Muscle layer of duodenum (tissue), 2 donors: ENCODE measurements around the gene TAOK2.

Source experiments
- H3K27ac ChIP-seq: one replicate; pipeline ENCODE4 v1.7.0; 2013; ENCODE audit warnings: mild to moderate bottlenecking, low read length
- H3K27me3 ChIP-seq: one replicate; pipeline ENCODE4 v1.7.0; 2013; ENCODE audit warnings: low read depth, mild to moderate bottlenecking, control low read depth, low read length
- H3K36me3 ChIP-seq, 2 donors: one replicate each; pipeline ENCODE4 v1.7.0; 2013; ENCODE audit warnings: low read length in 2 of 2, control low read depth in 1 of 2, mild to moderate bottlenecking in 1 of 2; ENCODE audit not compliant: insufficient read depth in 2 of 2, control insufficient read depth in 1 of 2
- H3K4me1 ChIP-seq, 2 donors: one replicate each; pipeline ENCODE4 v1.7.0; 2013; ENCODE audit warnings: low read length in 2 of 2, mild to moderate bottlenecking in 2 of 2, control low read depth in 1 of 2, moderate library complexity in 1 of 2; ENCODE audit not compliant: insufficient read depth in 2 of 2, control insufficient read depth in 1 of 2
- H3K4me3 ChIP-seq, 2 donors: one replicate each; pipeline ENCODE4 v1.7.0; 2013; ENCODE audit warnings: low read length in 2 of 2, low read depth in 1 of 2, mild to moderate bottlenecking in 1 of 2
- H3K9me3 ChIP-seq, 2 donors: one replicate each; pipeline ENCODE4 v1.7.0; 2013; ENCODE audit warnings: low read length in 2 of 2, control low read depth in 1 of 2, mild to moderate bottlenecking in 1 of 2; ENCODE audit not compliant: control insufficient read depth in 1 of 2
- donor health status: healthy.

The TAOK2 gene

DNA sequence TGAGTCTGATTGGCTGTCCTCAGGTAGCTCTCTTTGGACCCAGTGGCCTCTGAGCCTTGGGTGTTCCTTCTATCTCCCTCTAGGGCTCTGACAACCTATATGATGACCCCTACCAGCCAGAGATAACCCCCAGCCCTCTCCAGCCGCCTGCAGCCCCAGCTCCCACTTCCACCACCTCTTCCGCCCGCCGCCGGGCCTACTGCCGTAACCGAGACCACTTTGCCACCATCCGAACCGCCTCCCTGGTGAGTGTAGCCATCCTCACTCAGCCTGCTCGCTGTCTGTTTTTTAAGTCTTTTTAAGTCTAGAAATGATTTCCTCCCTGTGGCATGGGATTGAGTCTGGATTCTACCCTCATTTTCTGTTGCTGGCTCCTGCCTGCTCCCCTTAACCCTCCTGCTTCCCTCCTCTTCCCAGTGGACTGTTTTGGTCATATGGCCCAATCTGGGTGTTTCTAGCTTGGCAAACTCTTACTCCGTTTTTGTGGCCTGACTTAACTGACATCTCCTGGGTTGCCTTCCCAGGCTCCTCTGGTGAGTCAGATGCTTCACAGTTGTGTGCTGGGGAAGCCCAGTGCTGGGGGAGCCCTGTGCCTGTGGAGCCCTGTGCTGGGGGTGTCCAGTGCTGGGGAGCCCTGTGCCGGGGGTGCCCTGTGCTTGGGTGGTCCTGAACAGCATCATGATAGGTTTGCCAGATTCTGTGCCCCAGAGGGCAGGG is 9.9 kb downstream of the TAOK2 start:
- Histone ChIP-seq H3K27me3 (no peaks in the 10 kb centered on the region), H3K27ac (no peak overlapping the region), H3K4me1 (no peaks in the 10 kb centered on the region), H3K4me3 (no peak overlapping the region), H3K9me3 (no peaks in the 10 kb centered on the region), H3K36me3 (peaks cover 85 to 99% of the 10 kb centered on the region in 2 donors)

DNA sequence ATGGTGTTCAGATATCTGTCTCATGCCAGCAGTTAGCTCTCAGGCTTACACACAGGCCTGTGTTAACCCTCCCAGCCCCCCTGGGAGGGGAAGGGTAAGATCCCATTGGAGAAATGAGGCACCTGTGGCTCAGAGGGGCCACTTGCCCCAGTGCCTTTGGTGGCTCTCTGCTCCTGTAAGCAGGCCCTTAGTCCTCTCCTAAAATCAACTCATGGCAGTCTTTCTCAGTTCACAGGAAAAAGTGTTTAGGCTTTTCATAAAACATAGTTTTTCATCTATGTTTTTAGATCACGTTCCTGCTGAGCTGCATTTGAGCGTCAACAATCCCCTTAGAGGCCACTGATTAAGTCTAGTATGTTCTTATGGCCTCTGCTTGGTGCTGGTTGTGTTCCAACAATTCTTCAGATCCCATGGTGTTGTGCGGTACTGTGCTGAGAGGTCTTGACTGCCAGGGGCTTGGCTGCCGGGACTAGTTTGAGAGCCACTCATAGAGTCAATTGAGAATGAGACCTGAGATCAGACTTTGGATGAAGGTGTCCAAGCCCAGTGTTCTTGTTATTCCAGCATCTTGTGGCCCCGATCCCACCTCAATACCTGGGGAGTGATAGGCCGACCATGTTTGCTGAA is 10.6 kb downstream of the TAOK2 start:
- H3K27me3 ChIP-seq: no peaks in the 10 kb centered on the region
- peaks cover 79 to 98% of the 10 kb centered on the region in 2 donors for H3K36me3 ChIP-seq
- no peaks in the 10 kb centered on the region for H3K4me1 ChIP-seq
- H3K27ac ChIP-seq: no peak overlapping the region
- no peaks in the 10 kb centered on the region for H3K9me3 ChIP-seq
- no peak overlapping the region for H3K4me3 ChIP-seq

DNA sequence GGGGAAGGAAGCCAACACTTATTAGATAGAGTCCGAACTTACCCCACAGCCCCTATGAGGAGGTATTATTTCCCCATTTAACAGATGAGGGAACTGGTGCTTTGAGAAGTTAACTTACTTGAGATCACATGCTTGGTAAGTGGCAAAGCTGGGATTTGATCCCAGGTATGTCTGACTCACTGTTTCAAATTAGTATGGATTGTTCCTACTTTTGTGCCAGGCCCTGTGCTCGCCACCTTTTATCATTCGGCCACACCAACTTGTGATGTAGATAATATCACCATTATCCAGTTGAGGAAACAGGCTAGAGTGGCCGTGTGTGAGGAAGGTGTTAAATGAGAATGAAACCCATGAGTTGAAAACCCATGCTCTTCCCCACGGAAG is 11.1 kb downstream of the TAOK2 start:
- Histone ChIP-seq H3K27ac (no peak overlapping the region), H3K27me3 (no peaks in the 10 kb centered on the region), H3K4me1 (no peaks in the 10 kb centered on the region), H3K9me3 (no peaks in the 10 kb centered on the region), H3K36me3 (peaks cover 79 to 98% of the 10 kb centered on the region in 2 donors), H3K4me3 (no peak overlapping the region)

DNA sequence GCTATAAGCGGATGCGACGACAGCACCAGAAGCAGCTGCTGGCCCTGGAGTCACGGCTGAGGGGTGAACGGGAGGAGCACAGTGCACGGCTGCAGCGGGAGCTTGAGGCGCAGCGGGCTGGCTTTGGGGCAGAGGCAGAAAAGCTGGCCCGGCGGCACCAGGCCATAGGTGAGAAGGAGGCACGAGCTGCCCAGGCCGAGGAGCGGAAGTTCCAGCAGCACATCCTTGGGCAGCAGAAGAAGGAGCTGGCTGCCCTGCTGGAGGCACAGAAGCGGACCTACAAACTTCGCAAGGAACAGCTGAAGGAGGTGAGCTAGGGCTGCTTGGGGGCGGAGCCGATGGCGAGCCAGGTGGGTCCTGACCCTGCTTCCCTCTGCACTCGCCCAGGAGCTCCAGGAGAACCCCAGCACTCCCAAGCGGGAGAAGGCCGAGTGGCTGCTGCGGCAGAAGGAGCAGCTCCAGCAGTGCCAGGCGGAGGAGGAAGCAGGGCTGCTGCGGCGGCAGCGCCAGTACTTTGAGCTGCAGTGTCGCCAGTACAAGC is 11.7 kb downstream of the TAOK2 start:
- no peaks in the 10 kb centered on the region for H3K4me1 ChIP-seq
- H3K27ac ChIP-seq: no peak overlapping the region
- peaks cover 76 to 98% of the 10 kb centered on the region in 2 donors for H3K36me3 ChIP-seq

DNA sequence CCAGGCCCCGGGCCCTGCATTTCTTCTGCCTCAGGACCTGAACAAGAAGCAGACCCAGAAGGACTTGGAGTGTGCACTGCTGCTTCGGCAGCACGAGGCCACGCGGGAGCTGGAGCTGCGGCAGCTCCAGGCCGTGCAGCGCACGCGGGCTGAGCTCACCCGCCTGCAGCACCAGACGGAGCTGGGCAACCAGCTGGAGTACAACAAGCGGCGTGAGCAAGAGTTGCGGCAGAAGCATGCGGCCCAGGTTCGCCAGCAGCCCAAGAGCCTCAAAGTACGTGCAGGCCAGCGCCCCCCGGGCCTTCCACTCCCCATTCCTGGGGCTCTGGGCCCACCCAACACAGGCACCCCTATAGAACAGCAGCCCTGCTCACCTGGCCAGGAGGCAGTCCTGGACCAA is 12.6 kb downstream of the TAOK2 start:
- H3K27ac ChIP-seq: no peak overlapping the region
- H3K9me3 ChIP-seq: no peaks in the 10 kb centered on the region
- H3K4me3 ChIP-seq: no peak overlapping the region
- H3K4me1 ChIP-seq: no peaks in the 10 kb centered on the region
- no peaks in the 10 kb centered on the region for H3K27me3 ChIP-seq
- peaks cover 68 to 100% of the 10 kb centered on the region in 2 donors for H3K36me3 ChIP-seq

More for the DNA sequence above, 11.7 kb downstream of the TAOK2 start:
- Histone ChIP-seq H3K9me3 (no peaks in the 10 kb centered on the region), H3K27me3 (no peaks in the 10 kb centered on the region), H3K4me3 (no peak overlapping the region)

DNA sequence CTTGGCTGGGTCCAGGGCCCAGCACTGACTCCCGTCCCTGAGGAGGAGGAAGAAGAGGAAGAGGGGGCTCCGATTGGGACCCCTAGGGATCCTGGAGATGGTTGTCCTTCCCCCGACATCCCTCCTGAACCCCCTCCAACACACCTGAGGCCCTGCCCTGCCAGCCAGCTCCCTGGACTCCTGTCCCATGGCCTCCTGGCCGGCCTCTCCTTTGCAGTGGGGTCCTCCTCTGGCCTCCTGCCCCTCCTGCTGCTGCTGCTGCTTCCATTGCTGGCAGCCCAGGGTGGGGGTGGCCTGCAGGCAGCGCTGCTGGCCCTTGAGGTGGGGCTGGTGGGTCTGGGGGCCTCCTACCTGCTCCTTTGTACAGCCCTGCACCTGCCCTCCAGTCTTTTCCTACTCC is 13.3 kb downstream of the TAOK2 start:
- no peak overlapping the region for H3K4me3 ChIP-seq
- H3K36me3 ChIP-seq: peaks cover 61 to 98% of the 10 kb centered on the region in 2 donors
- no peak overlapping the region for H3K27ac ChIP-seq
- no peaks in the 10 kb centered on the region for H3K27me3 ChIP-seq
- H3K9me3 ChIP-seq: no peaks in the 10 kb centered on the region
- no peaks in the 10 kb centered on the region for H3K4me1 ChIP-seq

DNA sequence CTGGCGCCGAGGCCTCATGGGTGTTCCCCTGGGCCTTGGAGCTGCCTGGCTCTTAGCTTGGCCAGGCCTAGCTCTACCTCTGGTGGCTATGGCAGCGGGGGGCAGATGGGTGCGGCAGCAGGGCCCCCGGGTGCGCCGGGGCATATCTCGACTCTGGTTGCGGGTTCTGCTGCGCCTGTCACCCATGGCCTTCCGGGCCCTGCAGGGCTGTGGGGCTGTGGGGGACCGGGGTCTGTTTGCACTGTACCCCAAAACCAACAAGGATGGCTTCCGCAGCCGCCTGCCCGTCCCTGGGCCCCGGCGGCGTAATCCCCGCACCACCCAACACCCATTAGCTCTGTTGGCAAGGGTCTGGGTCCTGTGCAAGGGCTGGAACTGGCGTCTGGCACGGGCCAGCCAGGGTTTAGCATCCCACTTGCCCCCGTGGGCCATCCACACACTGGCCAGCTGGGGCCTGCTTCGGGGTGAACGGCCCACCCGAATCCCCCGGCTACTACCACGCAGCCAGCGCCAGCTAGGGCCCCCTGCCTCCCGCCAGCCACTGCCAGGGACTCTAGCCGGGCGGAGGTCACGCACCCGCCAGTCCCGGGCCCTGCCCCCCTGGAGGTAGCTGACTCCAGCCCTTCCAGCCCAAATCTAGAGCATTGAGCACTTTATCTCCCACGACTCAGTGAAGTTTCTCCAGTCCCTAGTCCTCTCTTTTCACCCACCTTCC is 13.9 kb downstream of the TAOK2 start:
- Histone ChIP-seq H3K27ac (no peak overlapping the region), H3K9me3 (no peaks in the 10 kb centered on the region), H3K4me1 (no peaks in the 10 kb centered on the region), H3K36me3 (peaks cover 60 to 94% of the 10 kb centered on the region in 2 donors), H3K27me3 (no peaks in the 10 kb centered on the region), H3K4me3 (no peak overlapping the region)

DNA sequence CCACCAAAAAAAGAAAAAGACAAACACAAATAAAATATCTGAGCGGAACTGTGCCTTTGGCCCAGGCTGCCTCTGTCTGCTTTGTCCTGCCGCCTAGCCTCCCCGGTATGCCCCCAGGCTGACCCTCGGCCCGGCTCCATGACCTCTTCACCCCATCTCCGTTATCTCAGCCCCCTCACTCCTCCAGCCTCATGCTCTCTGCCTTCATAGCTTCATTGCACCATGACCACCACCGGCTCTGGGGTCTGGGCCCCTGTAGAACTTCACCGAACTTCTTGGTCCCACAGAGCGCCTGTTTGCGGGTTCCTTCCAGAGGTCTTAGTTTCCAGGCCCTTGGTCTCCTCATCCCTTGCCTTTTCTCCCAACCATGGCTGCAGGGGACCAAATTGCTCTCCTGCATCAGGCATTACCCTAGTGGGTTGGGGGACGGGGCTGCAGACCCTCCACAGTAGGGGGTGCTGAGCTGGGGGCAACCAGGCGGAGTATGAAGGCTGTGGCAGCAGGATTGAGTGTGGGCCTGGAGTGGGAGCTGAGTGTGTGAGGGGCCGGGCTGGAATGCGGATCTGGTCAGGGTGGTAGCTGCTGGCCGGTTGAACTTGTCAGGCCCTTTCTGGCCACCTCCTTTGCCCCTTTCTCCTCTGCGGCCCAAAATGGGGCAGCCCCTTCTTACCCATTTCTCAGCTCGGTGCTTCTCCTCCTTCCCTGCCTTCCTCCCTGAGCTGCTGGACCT is 14.8 kb downstream of the TAOK2 start:
- no peaks in the 10 kb centered on the region for H3K4me1 ChIP-seq
- H3K27me3 ChIP-seq: no peaks in the 10 kb centered on the region
- no peak overlapping the region for H3K27ac ChIP-seq
- peaks cover 60 to 94% of the 10 kb centered on the region in 2 donors for H3K36me3 ChIP-seq
- no peaks in the 10 kb centered on the region for H3K9me3 ChIP-seq
- no peak overlapping the region for H3K4me3 ChIP-seq

DNA sequence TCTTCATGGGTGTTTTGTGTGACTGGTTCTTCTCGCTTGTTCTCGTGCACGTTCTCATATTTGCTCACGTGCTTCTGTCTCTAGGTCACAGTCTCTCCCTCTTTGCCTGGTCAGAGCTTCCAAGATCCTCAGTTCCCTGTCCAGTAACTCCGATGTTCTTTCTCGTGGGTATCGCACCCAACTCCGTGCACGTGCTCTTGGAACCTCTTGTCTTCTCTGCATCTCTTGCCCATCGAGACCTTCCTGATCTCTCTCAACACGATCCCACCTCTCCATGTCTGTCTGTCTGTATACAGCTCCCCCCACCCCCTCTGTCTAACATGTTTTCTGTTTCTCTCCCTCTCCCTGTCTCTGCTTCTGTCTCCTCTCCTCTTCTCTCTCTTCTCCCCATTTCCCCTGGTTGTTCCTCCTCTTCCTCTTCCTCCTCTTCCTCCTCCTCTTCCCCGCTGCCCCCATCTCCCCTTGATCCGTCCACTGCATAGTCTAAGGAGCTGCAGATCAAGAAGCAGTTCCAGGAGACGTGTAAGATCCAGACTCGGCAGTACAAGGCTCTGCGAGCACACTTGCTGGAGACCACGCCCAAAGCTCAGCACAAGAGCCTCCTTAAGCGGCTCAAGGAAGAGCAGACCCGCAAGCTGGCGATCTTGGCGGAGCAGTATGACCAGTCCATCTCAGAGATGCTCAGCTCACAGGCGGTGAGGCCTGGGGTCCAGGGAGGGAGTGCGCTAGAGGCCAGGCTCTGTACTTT is 15.6 kb downstream of the TAOK2 start:
- no peak overlapping the region for H3K4me3 ChIP-seq
- H3K9me3 ChIP-seq: no peaks in the 10 kb centered on the region
- H3K27ac ChIP-seq: no peak overlapping the region
- H3K4me1 ChIP-seq: peaks cover 6% of the 10 kb centered on the region in 2 donors
- no peaks in the 10 kb centered on the region for H3K27me3 ChIP-seq
- H3K36me3 ChIP-seq: peaks cover 52 to 93% of the 10 kb centered on the region in 2 donors

DNA sequence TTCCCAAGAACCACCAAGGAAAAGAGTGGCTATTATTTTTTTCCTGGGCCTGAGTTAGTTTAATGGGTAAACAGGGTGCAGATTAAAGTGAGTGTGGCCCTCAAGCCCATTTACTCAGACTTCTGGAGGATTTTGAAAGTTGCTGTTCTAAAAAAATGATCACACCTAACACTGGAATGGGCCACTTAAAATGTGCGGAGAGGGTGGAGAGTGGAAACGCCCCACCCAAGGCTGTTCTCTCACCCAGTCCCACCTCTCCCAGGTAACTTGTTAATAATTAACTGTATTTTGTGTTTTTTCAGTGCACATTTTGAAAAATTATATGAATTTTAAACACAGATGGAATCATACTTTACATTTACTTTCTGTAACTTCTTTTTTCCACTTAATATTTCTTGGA is 16.4 kb downstream of the TAOK2 start:
- peaks cover 13% of the 10 kb centered on the region in 2 donors for H3K4me1 ChIP-seq
- H3K9me3 ChIP-seq: no peaks in the 10 kb centered on the region
- no peak overlapping the region for H3K27ac ChIP-seq
- peaks cover 45 to 85% of the 10 kb centered on the region in 2 donors for H3K36me3 ChIP-seq
- no peaks in the 10 kb centered on the region for H3K27me3 ChIP-seq
- H3K4me3 ChIP-seq: no peak overlapping the region
